Activated CD8-positive, alpha-beta T cell treated with anti-CD3 and anti-CD28 coated beads for 36 hours (primary cell): ENCODE results near the gene PPP1R3C. TPM values are rescaled to one million over a fixed set of nuclear protein-coding genes. Genes with fewer than 3 reads are reported as not detected.

ENCODE experiments used
- ATAC-seq: fragments of 200-7000 bp; cut with Tn5 transposase; one replicate; pipeline ENCODE4 v1.10.0; 2021; ENCODE audit warnings: mild to moderate bottlenecking, moderate library complexity
- CTCF ChIA-PET: fragments of 350-600 bp; sonication (Branson Sonifier 250); formaldehyde crosslinking; loops from one replicate; lab custom pipeline; 2021; ENCODE audit warnings: antibody characterized with exemption; lab: Charles Lee
- POLR2A ChIA-PET: fragments of 350-600 bp; sonication (Branson Sonifier 250); formaldehyde crosslinking; loops from one replicate; lab custom pipeline; 2021; ENCODE audit warnings: antibody characterized with exemption; lab: Charles Lee
- DNase-seq: peaks from one replicate; pipeline ENCODE4 v3.0.0-alpha.2; 2020
- H3K27ac Mint-ChIP-seq: one replicate; pipeline ENCODE4 v1.8.0; 2021; ENCODE audit warnings: mild to moderate bottlenecking, mixed read lengths
- H3K27me3 Mint-ChIP-seq: one replicate; pipeline ENCODE4 v1.8.0; 2021; ENCODE audit warnings: mixed read lengths
- H3K36me3 Mint-ChIP-seq: one replicate; pipeline ENCODE4 v1.8.0; 2021; ENCODE audit warnings: low read depth, mixed read lengths
- H3K4me1 Mint-ChIP-seq: one replicate; pipeline ENCODE4 v1.8.0; 2021; ENCODE audit warnings: low read depth, mixed read lengths
- H3K4me3 Mint-ChIP-seq: one replicate; pipeline ENCODE4 v1.8.0; 2021; ENCODE audit warnings: mild to moderate bottlenecking, moderate library complexity, mixed read lengths
- H3K9me3 Mint-ChIP-seq: one replicate; pipeline ENCODE4 v1.8.0; 2021; ENCODE audit warnings: mixed read lengths
- CTCF ChIP-seq: fragments of 200-600 bp; IDR thresholded peaks from one replicate; pipeline ENCODE4 v1.8.0; 2022; ENCODE audit warnings: antibody characterized with exemption, mild to moderate bottlenecking
- intact Hi-C: fragments of 100-400 bp; cut with micrococcal nuclease; formaldehyde crosslinking; loops from one replicate; pipeline ENCODE4 v1.10.0; 2022
- total RNA-seq, 2 experiments: library from RNA; stranded (reverse); gene quantifications; one replicate each; pipeline ENCODE4 v1.2.3, GENCODE V29; 2021

PPP1R3C gene
- total RNA-seq, 2 experiments from 2014 or later = 0.94 to 0.99 TPM

- DNase-seq (no peak), ATAC-seq (no peak)
- ChIA-PET POLR2A (interaction anchor here (0.6 kb wide), 1 partner anchor 31 kb away, joined by 3 read pairs; no protein-coding TSS in a partner anchor), CTCF (interaction anchor here (0.9 kb wide), 1 partner anchor 305 kb away, joined by 3 read pairs; no protein-coding TSS in a partner anchor)
- Mint-ChIP-seq H3K36me3 (no peaks in the 10 kb centered on the region), H3K4me1 (peaks cover 7% of the 10 kb centered on the region), H3K4me3 (no peak overlapping the region), H3K27ac (no peak overlapping the region), H3K27me3 (peaks cover 5% of the 10 kb centered on the region), H3K9me3 (peaks cover 5% of the 10 kb centered on the region)
- intact Hi-C loops = no loop called here
- no peak for TF ChIP-seq CTCF
These were observed 29.9 kb downstream of the PPP1R3C start for GRCh38 chr10:91602868-91603568.

GRCh38 chr10:91602449-91602848 lies 30.4 kb downstream of the PPP1R3C start:
- ATAC-seq (no peak), DNase-seq (no peak)
- H3K9me3 Mint-ChIP-seq = peaks cover 5% of the 10 kb centered on the region
- no peaks in the 10 kb centered on the region for H3K36me3 Mint-ChIP-seq
- peaks cover 5% of the 10 kb centered on the region for H3K27me3 Mint-ChIP-seq
- no peak overlapping the region for H3K27ac Mint-ChIP-seq
- CTCF ChIA-PET = no interaction called here
- intact Hi-C loops = no loop called here
- TF ChIP-seq CTCF = no peak
- peaks cover 7% of the 10 kb centered on the region for H3K4me1 Mint-ChIP-seq
- POLR2A ChIA-PET = interaction anchor here (0.6 kb wide), 1 partner anchor 32 kb away, joined by 3 read pairs; no protein-coding TSS in a partner anchor
- H3K4me3 Mint-ChIP-seq = no peak overlapping the region

- POLR2A ChIA-PET = no interaction called here
- DNase-seq = no peak
- intact Hi-C loops = no loop called here
- no peak for ATAC-seq
- TF ChIP-seq CTCF = no peak
- Mint-ChIP-seq H3K9me3 (peaks cover 4% of the 10 kb centered on the region), H3K4me1 (peaks cover 9% of the 10 kb centered on the region), H3K27me3 (peaks cover 5% of the 10 kb centered on the region), H3K4me3 (no peak overlapping the region), H3K27ac (no peak overlapping the region), H3K36me3 (no peaks in the 10 kb centered on the region)
- CTCF ChIA-PET = no interaction called here
These were observed 31.7 kb downstream of the PPP1R3C start for GRCh38 chr10:91601212-91601611.

- ChIA-PET CTCF (no interaction called here), POLR2A (no interaction called here)
- no peaks in the 10 kb centered on the region for H3K9me3 Mint-ChIP-seq
These were observed 34.5 kb downstream of the PPP1R3C start for GRCh38 chr10:91598211-91598977.

More at GRCh38 chr10:91598211-91598977, 34.5 kb downstream of the PPP1R3C start:
- ATAC-seq (no peak), DNase-seq (no peak)
- Mint-ChIP-seq H3K4me1 (peaks cover 2% of the 10 kb centered on the region), H3K27me3 (peaks cover 8% of the 10 kb centered on the region), H3K36me3 (no peaks in the 10 kb centered on the region), H3K27ac (no peak overlapping the region), H3K4me3 (no peak overlapping the region)
- no peak for TF ChIP-seq CTCF
- intact Hi-C loops = no loop called here
